ENCODE measurements around the gene EFNA1. TPM values are rescaled to one million over a fixed set of nuclear protein-coding genes. Genes with fewer than 3 reads are reported as not detected.

EFNA1 gene
- total RNA-seq, 1 donor from 2014 or later: 26.1 TPM

DNA sequence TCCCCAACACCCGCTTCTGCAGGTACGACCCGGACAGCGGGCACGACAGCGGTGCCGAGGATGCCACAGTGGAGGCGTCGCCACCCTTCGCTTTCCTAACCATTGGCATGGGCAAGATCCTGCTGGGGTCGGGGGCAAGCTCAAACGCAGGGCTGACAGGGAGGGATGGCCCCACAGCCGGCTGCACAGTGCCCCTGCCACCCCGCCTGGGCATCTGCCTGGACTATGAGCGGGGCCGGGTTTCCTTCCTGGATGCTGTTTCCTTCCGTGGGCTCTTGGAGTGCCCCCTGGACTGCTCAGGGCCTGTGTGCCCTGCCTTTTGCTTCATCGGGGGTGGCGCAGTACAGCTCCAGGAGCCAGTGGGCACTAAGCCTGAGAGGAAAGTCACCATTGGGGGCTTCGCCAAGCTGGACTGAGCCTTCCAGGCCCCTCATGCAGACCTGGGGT lies 56.1 kb downstream of the EFNA1 start:
- TF ChIP-seq, protein P1, sequence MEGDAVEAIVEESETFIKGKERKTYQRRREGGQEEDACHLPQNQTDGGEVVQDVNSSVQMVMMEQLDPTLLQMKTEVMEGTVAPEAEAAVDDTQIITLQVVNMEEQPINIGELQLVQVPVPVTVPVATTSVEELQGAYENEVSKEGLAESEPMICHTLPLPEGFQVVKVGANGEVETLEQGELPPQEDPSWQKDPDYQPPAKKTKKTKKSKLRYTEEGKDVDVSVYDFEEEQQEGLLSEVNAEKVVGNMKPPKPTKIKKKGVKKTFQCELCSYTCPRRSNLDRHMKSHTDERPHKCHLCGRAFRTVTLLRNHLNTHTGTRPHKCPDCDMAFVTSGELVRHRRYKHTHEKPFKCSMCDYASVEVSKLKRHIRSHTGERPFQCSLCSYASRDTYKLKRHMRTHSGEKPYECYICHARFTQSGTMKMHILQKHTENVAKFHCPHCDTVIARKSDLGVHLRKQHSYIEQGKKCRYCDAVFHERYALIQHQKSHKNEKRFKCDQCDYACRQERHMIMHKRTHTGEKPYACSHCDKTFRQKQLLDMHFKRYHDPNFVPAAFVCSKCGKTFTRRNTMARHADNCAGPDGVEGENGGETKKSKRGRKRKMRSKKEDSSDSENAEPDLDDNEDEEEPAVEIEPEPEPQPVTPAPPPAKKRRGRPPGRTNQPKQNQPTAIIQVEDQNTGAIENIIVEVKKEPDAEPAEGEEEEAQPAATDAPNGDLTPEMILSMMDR (conservative IDR thresholded peaks at IDR 0.05): no peak
- Mint-ChIP-seq H3K4me3 (no peak overlapping the region), H3K4me1 (ENCODE audit: unreplicated experiment) (peaks cover 9% of the 10 kb centered on the region), H3K27ac (no peak overlapping the region), H3K27me3 (no peaks in the 10 kb centered on the region), H3K36me3 (no peaks in the 10 kb centered on the region), H3K9me3 (no peaks in the 10 kb centered on the region)
- DNase-seq (ENCODE audit: extremely low spot score, unreplicated experiment): no peak

DNA sequence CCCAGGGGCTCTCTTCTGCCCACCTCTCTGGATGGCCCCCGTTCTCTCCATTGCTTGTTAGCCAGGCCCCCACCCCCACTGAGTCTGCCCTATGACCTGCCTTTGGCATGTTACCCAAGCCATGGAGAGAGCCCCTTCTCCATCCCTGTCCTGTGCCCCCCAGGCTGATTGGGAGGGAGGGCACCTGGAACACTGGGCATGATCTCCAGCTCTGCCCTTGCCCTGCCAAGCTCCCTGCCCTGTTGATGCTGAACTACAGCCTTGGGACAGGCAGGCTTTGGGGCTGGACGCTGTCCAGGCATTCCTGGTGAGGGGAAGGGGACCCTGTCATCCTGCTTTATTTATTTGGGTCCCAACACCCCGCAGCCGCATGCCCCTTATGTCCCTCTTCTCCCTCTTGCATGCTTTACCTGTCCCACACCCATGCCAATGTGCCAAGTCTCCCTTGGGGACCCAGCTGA lies 56.7 kb downstream of the EFNA1 start:
- DNase-seq (ENCODE audit: extremely low spot score, unreplicated experiment): no peak
- no peaks in the 10 kb centered on the region for H3K9me3 Mint-ChIP-seq
- H3K36me3 Mint-ChIP-seq: no peaks in the 10 kb centered on the region
- peaks cover 9% of the 10 kb centered on the region for H3K4me1 Mint-ChIP-seq (ENCODE audit: unreplicated experiment)
- TF ChIP-seq, protein P1 (conservative IDR thresholded peaks at IDR 0.05): no peak
- H3K27ac Mint-ChIP-seq: no peak overlapping the region
- no peak overlapping the region for H3K4me3 Mint-ChIP-seq
- no peaks in the 10 kb centered on the region for H3K27me3 Mint-ChIP-seq

Other genes with a start within 250 kb of the EFNA1 start
- gene PMVK, start 191.2 kb upstream of the EFNA1 start, total RNA-seq (ENCODE audit: low replicate concordance): 30.3 and 46.2 TPM in 2 replicates
- gene PBXIP1, start 171.8 kb upstream of the EFNA1 start, total RNA-seq (ENCODE audit: low replicate concordance): 57.3 and 65.8 TPM in 2 replicates
- 48.1 and 49.0 TPM in 2 replicates for gene PYGO2, start 166.1 kb upstream of the EFNA1 start, total RNA-seq (ENCODE audit: low replicate concordance)
- 65.3 and 87.8 TPM in 2 replicates for gene SHC1, start 157.1 kb upstream of the EFNA1 start, total RNA-seq (ENCODE audit: low replicate concordance)
- 58.8 and 119 TPM in 2 replicates for gene CKS1B, start 153.2 kb upstream of the EFNA1 start, total RNA-seq (ENCODE audit: low replicate concordance)
- gene FLAD1, start 144.5 kb upstream of the EFNA1 start, total RNA-seq (ENCODE audit: low replicate concordance): 51.4 and 59.0 TPM in 2 replicates
- 0.52 and 1.1 TPM in 2 replicates for gene LENEP, start 134.3 kb upstream of the EFNA1 start, total RNA-seq (ENCODE audit: low replicate concordance)
- gene ZBTB7B, start 125.1 kb upstream of the EFNA1 start, total RNA-seq (ENCODE audit: low replicate concordance): 38.1 and 75.9 TPM in 2 replicates
- gene DCST2, start 94.1 kb upstream of the EFNA1 start, total RNA-seq (ENCODE audit: low replicate concordance): 1.6 and 2.4 TPM in 2 replicates
- not detected in 2 replicates for gene DCST1, start 94.1 kb upstream of the EFNA1 start, total RNA-seq (ENCODE audit: low replicate concordance)
- gene ADAM15, start 76.6 kb upstream of the EFNA1 start, total RNA-seq (ENCODE audit: low replicate concordance): 61.9 and 69.0 TPM in 2 replicates
- 21.2 and 22.1 TPM in 2 replicates for gene EFNA4, start 64.1 kb upstream of the EFNA1 start, total RNA-seq (ENCODE audit: low replicate concordance)
- gene EFNA3, start 49.0 kb upstream of the EFNA1 start, total RNA-seq (ENCODE audit: low replicate concordance): 3.4 and 4.7 TPM in 2 replicates
- gene SLC50A1, start 8.0 kb downstream of the EFNA1 start, total RNA-seq (ENCODE audit: low replicate concordance): 27.8 and 43.0 TPM in 2 replicates
- 73.9 and 75.3 TPM in 2 replicates for gene DPM3, start 12.7 kb downstream of the EFNA1 start, total RNA-seq (ENCODE audit: low replicate concordance)
- 173 and 179 TPM in 2 replicates for gene KRTCAP2, start 45.4 kb downstream of the EFNA1 start, total RNA-seq (ENCODE audit: low replicate concordance)
- 2.0 and 8.1 TPM in 2 replicates for gene TRIM46, start 46.0 kb downstream of the EFNA1 start, total RNA-seq (ENCODE audit: low replicate concordance)
- 23.2 and 28.0 TPM in 2 replicates for gene THBS3, start 80.0 kb downstream of the EFNA1 start, total RNA-seq (ENCODE audit: low replicate concordance)
- gene MTX1, start 80.8 kb downstream of the EFNA1 start, total RNA-seq (ENCODE audit: low replicate concordance): 34.0 and 44.2 TPM in 2 replicates
- 37.4 and 55.7 TPM in 2 replicates for gene ENTREP3, start 127.6 kb downstream of the EFNA1 start, total RNA-seq (ENCODE audit: low replicate concordance)
- gene SCAMP3, start 134.5 kb downstream of the EFNA1 start, total RNA-seq (ENCODE audit: low replicate concordance): 52.0 and 58.7 TPM in 2 replicates
- 61.5 and 96.8 TPM in 2 replicates for gene CLK2, start 145.6 kb downstream of the EFNA1 start, total RNA-seq (ENCODE audit: low replicate concordance)
- gene HCN3, start 149.6 kb downstream of the EFNA1 start, total RNA-seq (ENCODE audit: low replicate concordance): 9.5 and 10.6 TPM in 2 replicates
- 1.0 and 2.4 TPM in 2 replicates for gene PKLR, start 173.6 kb downstream of the EFNA1 start, total RNA-seq (ENCODE audit: low replicate concordance)
- 183 and 187 TPM in 2 replicates for gene FDPS, start 181.0 kb downstream of the EFNA1 start, total RNA-seq (ENCODE audit: low replicate concordance)
- gene RUSC1, start 193.0 kb downstream of the EFNA1 start, total RNA-seq (ENCODE audit: low replicate concordance): 30.3 and 39.1 TPM in 2 replicates